ENCODE data around the gene KCTD5.
"Not testable (repeated sequence)": the region's sequence is repeated elsewhere in the genome, so short reads cannot be mapped to it uniquely, and the experiment has no call there.

The KCTD5 gene

GRCh38 chr16:2682209-2683021 is at the start of gene KCTD5:
KCTD5 (plus strand) TSS chr16:2682523; CDS start chr16:2682549, 26 bp downstream.
- peak; percentile 98 to 99 for DNase-seq

DNA sequence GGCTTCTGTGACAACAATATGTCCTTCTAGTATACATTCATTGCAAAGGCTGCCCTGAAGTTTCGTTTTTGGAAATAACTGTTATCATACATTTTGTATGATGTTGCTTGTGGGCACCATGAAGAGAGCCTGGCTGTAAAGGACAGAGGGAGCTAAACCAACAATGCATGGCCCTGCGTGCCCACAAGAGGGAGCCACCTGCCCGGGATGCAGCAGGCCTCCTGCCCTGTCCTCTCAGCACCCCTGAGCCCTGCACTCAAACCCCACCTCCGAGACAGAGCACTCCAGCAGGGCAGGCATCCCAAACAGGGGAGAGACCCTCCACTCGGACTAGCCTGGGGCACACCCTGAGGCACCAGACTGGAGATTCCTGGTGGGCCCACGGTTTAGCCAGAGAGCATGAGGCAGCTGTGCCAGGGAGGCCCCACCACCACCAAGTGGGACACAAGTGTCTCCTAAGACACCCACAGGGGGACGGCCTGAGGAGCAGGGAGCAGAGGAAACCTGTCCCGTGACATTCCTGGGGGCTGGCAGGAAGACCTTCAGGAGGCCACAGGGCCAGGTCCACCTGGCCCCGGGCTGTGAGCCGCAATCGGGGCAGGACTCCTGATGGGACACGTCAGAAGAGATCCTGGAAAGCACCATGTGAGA is 43.1 kb upstream of the KCTD5 start:
- peak; percentile 71 to 78 for DNase-seq

DNA sequence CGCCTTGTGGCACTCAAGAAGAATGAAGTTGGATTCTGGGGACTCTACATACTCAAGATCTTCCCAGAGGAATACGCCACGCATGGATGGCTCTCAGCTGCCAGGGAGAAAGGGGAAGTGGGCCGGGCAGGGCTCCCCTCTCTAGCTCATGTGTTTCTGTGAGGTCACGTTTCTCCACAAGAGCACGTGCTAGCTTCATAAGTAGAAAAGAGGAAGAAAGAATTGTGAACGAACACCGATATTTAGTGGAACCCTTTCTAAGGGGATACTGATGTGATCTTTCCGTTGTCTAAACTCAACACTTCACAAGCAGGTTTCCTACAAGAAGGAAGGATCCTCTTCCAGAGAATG is 42.6 kb upstream of the KCTD5 start:
- DNase-seq = not testable (repeated sequence)

DNA sequence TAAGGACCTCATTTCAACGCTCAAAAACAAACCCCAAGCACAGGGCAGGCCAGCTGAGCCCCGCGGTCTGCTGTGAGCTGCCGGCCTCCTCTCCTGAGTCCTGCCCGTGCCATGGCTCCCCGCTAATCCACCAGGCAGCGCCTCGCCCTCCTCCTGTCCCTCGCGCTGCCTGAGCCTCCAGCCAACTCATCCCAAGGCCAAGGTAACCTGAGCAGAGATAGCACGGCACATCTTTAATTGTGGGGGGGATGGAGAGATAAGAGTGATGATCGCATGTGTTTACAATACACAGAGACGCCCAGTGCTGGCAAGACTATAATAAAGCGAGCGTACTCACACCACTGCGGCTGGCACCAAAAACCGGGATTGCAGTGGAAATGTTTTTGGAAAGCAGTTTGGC is 39.8 kb upstream of the KCTD5 start:
- not testable (repeated sequence) for DNase-seq

DNA sequence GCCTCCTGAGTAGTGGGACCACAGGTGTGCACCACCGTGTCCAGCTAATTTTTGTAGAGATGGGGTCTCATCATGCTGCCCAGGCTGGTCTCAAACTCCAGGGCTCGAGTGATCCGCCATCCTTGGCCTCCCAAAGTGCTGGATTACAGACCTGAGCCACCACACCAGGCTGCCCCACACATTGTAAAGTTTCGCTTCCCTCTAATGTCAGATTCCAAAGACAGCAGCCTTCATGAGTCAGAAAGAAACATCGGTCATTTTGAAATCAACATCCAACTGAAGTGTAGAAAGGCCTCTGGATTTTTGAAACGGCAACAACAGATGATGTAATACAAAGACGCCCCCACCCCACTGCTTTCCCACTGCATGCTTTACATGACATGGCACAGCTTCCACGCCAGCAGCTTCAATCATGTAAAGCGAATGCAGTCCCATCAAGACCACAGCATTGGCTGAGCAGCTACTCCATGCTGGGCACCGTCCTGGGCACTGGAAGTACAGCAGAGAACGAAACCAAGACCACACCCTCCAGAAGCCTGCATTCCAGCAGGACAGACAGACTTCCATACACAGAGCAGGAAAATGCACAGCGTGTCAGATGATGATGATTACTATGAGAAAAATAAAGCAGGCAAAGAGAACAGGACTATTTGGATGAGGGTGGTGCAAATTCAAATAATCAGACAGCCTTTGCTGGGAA is 37.4 kb upstream of the KCTD5 start:
- not testable (repeated sequence) for DNase-seq

- DNase-seq = not testable (repeated sequence)
Observed at GRCh38 chr16:2651268-2651871, 31.0 kb upstream of the KCTD5 start.

DNA sequence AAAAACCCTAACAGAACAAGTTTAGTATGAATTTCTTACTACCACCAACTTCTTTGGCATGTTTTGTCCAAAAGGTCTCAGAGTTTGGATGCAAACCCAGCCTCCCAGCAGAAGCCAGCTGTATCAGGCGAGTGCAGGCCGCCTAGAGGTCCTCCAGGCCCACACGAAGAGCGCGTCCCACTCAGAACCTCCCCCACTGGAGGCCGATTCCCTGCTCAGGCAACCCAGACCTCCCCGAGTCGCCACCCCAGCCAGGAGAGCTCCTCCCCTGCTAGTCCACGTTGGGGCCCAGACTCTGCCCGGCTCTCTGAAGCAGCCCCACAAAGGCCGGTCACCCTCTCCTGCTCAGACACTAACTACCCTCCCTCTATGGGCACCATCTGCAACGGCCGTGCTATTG is 28.4 kb upstream of the KCTD5 start:
- DNase-seq = not testable (repeated sequence)

GRCh38 chr16:2654949-2655348 is 27.4 kb upstream of the KCTD5 start:
- not testable (repeated sequence) for DNase-seq

GRCh38 chr16:2656985-2657384 is 25.3 kb upstream of the KCTD5 start:
- no peak for DNase-seq

- DNase-seq = not testable (repeated sequence)
Observed at GRCh38 chr16:2657803-2658202, 24.5 kb upstream of the KCTD5 start.

DNA sequence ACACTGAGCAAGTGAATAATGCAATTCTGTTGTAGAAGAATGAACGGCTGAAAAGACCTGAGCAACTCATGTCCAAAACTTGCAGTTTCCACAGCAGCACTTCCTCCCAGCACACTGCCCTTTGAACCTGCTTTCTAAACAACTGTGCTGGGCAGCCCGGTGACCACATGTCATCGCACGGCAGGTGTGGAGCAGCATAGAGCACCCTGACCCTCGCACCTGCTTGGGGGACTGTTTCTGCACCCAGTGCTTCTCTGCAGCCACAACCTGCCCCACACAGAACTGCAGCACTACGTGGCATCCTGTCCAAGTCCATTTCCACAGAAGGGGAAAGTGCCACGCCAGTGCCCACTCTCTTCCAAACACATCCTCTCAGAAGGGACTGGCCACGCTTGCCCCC is 22.8 kb upstream of the KCTD5 start:
- not testable (repeated sequence) for DNase-seq

DNA sequence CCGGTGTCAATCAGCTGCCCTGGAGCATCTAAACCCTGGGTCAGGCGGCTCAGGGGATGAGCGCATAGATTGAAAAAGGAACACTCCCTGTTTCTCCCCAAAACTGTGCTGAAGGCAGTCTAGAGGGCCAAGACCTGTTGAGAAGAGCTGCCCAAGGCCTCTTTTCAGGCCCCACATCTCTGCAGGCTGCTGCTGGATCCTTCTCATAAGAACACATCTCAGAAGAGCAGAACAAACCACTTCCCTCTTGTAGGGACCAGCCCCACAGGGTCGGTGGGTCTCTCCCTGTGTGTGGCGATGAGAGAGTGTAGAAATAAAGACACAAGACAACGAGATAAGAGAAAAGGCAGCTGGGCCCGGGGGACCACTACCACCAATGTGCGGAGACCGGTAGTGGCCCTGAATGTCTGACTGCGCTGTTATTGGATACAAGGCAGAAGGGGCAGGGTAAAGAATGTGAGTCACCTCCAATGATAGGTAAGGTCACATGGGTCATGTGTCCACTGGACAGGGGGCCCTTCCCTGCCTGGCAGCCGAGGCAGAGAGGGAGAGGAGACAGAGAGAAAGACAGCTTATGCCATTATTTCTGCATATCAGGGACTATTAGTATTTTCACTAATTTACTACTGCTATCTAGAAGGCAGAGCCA is 22.2 kb upstream of the KCTD5 start:
- DNase-seq = not testable (repeated sequence)

- DNase-seq = peak; percentile 61 to 66
Observed at GRCh38 chr16:2660755-2661373, 21.5 kb upstream of the KCTD5 start.

DNA sequence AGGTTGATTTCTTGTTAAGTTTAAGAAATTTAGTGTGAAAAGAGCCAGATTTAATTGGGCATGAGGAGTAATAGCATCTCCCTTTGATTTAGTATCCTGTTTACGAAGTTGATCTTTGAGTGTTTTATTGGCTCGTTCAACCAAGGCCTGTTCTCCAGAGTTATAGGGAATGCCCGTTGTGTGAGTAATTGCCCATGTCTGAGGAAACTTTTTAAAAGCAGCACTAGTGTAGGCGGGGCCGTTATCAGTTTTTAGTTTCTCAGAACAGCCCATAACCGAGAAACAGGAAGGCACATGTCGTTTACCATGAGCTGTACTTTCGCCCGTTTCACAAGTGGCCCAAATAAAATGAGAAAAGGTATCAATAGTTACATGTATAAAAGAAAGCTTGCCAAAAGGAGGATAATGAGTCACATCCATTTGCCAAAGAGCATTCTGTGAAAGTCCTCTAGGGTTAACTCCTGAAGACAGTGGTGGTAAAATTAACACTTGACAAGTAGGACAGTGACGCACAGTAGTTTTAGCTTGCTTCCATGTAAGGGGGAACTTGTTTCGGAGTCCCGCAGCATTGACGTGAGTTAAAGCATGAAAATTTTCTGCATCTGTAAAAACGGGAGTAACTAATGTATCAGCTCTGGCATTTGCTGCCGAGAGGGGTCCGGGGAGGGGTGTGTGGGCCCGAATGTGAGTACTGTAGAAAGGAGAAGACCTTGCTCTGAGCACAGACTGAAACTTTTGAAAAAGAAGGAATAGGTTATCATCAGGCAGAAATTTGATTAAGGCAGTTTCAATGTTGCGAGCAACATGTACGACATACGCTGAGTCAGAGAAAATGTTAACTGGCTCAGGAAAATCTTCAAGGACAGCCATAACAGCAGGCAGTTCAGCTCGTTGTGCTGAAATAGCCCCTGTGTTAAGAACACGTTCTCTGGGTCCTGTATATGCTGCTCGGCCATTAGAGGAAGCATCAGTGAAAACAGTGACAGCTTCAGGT is 18.5 kb upstream of the KCTD5 start:
- DNase-seq = peak; percentile 73 to 75

DNA sequence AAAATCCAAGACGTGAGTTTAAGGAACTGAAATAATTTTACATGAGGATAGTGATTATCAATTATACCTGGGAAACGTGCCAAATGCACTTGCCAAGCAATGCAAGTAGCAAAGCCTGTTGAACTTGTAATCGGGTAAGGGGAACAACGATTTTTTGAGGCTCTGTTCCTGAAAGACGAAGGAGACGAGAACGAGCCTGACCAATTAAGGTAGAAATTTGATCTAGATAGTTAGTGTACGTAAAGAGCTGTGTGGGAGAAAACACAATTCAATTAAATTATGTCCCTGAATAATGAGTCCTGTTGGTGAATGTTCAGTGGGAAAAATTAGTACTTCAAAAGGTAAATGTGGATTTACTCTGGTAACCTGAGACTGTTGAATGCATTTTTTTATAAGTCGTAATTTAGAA is 17.7 kb upstream of the KCTD5 start:
- no peak for DNase-seq

- not testable (repeated sequence) for DNase-seq
Observed at GRCh38 chr16:2666671-2667070, 15.7 kb upstream of the KCTD5 start.

DNA sequence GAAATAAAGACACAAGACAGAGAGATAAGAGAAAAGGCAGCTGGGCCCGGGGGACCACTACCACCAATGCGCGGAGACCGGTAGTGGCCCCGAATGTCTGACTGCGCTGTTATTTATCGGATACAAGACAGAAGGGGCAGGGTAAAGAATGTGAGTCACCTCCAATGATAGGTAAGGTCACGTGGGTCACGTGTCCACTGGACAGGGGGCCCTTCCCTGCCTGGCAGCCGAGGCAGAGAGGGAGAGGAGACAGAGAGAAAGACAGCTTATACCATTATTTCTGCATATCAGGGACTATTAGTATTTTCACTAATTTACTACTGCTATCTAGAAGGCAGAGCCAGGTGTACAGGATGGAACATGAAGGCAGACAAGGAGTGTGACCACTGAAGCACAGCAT is 12.7 kb upstream of the KCTD5 start:
- DNase-seq = not testable (repeated sequence)

DNA sequence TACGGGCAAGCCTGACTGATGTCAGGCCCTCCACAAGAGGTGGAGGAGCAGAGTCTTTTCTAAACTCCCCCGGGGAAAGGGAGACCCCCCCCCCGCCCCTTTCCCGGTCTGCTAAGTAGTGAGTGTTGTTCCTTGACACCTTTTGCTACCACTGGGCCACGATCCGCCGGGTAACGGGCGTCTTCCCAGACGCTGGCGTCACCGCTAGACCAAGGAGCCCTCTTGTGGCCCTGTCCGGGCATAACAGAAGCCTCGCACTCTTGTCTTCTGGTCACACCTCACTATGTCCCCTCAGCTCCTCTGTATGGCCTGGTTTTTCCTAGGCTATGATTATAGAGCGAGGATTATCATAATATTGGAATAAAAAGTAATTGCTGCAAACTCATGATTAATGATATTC is 12.3 kb upstream of the KCTD5 start:
- DNase-seq = peak; percentile 82 to 85

DNA sequence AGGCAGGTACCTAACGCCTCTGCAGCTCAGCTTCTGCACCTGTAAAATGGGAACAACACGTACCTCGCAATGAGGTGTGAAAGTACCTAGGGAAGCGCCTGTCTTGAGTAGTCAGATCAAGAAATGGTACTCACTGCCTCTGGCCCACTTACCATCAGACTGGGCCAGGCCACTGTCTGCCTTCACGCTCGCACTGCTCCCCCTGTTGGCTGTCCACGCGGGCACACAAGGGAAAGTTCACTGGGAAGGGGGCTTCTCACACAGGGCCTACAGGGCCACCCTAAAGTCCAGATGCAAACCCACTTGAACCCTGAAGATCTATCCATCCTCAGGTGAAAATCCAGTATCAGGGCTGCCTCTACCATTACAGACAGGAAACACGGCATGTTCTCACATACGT is 11.1 kb upstream of the KCTD5 start:
- peak; percentile 63 to 64 for DNase-seq

GRCh38 chr16:2671741-2672140 is 10.6 kb upstream of the KCTD5 start:
- DNase-seq = no peak

Measured in activated T-cell treated with anti-CD3 and anti-CD28 coated beads, Interleukin-2, amount 50 U/mL, for 48 hours (primary cell).